ENCODE measurements around the gene SLC41A1. TPM values are rescaled to one million over a fixed set of nuclear protein-coding genes. Genes with fewer than 3 reads are reported as not detected.
A peak's percentile ranks its signal among the peaks of the same experiment; 100 is the strongest.

SLC41A1 gene
- total RNA-seq, 4 donors from 2014 or later, result 4.0 to 21.5 (median 6.8) TPM

DNA sequence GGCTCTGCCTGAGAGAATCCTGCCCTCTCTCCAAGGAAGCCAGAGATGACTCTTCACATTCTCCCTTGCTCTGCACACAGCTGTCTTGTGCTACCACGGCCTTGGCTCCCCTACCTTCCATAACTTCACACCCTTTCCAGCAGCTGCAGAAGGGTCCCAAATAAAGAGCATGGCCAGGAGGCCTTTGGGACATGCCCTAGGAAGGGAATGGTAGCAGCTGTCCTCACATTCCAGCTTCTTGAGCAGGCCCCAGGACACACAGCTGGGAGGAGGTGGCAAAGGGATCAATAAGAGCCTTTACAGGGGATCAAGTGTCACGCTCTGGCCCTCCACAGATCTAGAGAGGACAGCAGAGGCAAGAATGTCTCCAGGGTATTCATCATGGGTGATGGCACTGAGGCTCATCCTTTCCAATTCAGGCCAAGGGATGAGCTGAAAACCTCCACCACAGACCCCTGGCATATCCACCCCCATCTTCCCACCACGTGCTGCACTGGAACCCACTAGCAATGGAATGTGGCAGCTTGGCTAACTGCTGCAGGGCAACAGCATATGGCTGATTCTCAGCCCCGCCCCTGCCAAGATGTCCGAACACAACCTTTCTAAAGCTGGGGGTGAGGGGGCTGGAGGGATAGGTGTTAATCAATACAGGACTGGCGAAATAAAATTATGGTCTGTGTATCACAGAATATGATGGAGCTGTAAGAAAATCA is 19.9 kb downstream of the SLC41A1 start:
- H3K27ac ChIP-seq, result no peak overlapping the region

DNA sequence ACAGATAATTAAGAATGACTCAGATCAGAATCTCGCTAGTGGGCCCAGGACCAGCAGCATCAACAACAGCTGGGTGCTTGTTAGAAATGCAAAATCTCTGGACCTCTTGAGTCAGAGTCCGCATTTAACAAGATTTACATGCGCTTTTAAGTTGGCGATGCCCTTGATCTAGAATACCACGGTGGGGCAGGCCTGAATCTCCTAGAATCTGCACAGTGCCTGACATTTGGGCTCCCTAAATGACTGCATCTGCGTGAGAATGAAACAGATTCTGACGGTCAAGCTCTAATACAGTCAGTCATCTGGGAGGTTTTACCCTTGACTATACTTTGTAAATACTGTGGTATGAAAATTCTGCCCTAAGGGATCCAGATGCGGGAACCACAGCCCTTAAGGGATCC is 20.5 kb downstream of the SLC41A1 start:
- H3K9me3 ChIP-seq, result no peaks in the 10 kb centered on the region
- TF ChIP-seq, protein P1, sequence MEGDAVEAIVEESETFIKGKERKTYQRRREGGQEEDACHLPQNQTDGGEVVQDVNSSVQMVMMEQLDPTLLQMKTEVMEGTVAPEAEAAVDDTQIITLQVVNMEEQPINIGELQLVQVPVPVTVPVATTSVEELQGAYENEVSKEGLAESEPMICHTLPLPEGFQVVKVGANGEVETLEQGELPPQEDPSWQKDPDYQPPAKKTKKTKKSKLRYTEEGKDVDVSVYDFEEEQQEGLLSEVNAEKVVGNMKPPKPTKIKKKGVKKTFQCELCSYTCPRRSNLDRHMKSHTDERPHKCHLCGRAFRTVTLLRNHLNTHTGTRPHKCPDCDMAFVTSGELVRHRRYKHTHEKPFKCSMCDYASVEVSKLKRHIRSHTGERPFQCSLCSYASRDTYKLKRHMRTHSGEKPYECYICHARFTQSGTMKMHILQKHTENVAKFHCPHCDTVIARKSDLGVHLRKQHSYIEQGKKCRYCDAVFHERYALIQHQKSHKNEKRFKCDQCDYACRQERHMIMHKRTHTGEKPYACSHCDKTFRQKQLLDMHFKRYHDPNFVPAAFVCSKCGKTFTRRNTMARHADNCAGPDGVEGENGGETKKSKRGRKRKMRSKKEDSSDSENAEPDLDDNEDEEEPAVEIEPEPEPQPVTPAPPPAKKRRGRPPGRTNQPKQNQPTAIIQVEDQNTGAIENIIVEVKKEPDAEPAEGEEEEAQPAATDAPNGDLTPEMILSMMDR (IDR thresholded peaks at IDR 0.05), result no peak
- no peak for TF ChIP-seq POLR2A (IDR thresholded peaks at IDR 0.05)
- H3K4me1 ChIP-seq, result no peaks in the 10 kb centered on the region
- no peak overlapping the region for H3K27ac ChIP-seq
- H3K4me3 ChIP-seq, result no peak overlapping the region
- H3K27me3 ChIP-seq, result no peaks in the 10 kb centered on the region
- DNase-seq, result no peak
- peaks cover 0 to 10% (median 0%) of the 10 kb centered on the region in 3 donors for H3K36me3 ChIP-seq

More for the DNA sequence above, 19.9 kb downstream of the SLC41A1 start:
- Histone ChIP-seq H3K4me1 (no peaks in the 10 kb centered on the region), H3K4me3 (no peak overlapping the region), H3K27me3 (no peaks in the 10 kb centered on the region), H3K9me3 (no peaks in the 10 kb centered on the region), H3K36me3 (peaks cover 0 to 14% (median 0%) of the 10 kb centered on the region in 3 donors)
- TF ChIP-seq POLR2A (IDR thresholded peaks at IDR 0.05), result no peak
- TF ChIP-seq, protein P1 (IDR thresholded peaks at IDR 0.05), result no peak
- DNase-seq, result no peak

DNA sequence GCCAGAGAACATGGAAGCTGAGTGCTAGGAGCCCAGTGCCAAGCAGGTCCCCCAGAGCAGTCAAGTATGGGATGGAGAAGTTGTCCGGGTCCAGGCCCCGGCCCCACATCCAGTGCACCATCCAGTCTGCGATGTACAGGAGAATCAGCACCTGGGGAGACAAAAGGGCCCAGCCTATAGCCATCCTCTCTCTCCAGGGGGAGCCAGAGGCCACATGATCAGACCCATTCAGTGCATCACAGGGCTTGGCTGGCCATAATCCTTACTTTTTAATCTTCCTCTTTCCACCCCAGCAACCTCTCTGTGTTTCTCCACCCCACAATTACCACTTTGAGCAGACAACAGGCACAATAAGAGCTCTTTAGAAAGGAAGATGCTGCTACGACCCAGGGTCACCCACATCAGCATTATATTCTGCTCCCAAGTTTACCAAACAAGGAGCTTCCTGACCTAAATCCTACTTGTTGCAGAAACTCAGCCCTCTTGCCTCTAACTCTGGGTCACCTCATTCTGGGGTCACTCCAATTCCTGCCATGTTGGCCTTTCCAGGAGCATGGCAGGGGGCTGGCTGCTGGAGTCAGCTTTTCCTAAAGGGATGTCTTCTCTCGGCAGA is 21.3 kb downstream of the SLC41A1 start:
- Histone ChIP-seq H3K9me3 (no peaks in the 10 kb centered on the region), H3K27me3 (no peaks in the 10 kb centered on the region), H3K4me1 (no peaks in the 10 kb centered on the region), H3K36me3 (peaks cover 0 to 4% (median 0%) of the 10 kb centered on the region in 3 donors), H3K4me3 (no peak overlapping the region), H3K27ac (no peak overlapping the region)
- peak; percentile 63 to 86 (median 63) for DNase-seq
- no peak for TF ChIP-seq POLR2A (IDR thresholded peaks at IDR 0.05)
- TF ChIP-seq, protein P1 (IDR thresholded peaks at IDR 0.05), result peak; percentile 37 to 80 (median 68)

DNA sequence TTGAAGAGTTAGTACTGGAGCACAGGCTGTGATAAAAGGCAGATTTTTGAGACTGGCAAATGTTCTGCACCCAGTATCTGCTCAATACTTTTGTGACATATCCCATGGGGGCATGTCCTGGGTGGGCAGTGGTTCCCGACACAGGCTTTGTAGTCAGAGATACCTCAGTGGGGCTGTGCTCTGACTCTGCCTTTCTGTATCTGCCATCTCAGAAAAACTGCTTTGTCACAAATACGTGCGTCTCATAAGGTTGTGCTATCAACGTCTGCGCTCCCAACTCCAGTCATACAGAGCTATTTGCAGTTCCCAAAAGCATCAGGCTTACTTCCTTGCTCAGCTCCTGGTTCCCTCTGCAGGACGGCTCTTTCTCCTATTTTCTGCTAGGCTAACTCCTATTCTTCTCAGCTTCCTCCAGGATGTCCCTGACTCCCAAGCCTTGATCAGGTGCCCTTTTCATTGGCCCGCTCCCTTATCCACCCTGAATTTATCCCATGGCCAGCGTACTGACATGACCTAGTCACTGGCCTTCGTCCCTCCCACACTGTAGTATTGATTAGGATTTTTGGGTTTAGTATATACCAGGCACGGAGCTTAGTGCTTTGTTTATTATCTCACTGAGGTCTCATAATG is 25.6 kb downstream of the SLC41A1 start:
- no peaks in the 10 kb centered on the region for H3K36me3 ChIP-seq
- TF ChIP-seq POLR2A (IDR thresholded peaks at IDR 0.05), result no peak
- TF ChIP-seq, protein P1 (IDR thresholded peaks at IDR 0.05), result no peak
- H3K4me1 ChIP-seq, result no peaks in the 10 kb centered on the region
- no peaks in the 10 kb centered on the region for H3K9me3 ChIP-seq
- no peaks in the 10 kb centered on the region for H3K27me3 ChIP-seq
- H3K27ac ChIP-seq, result no peak overlapping the region
- DNase-seq, result no peak
- H3K4me3 ChIP-seq, result no peak overlapping the region

DNA sequence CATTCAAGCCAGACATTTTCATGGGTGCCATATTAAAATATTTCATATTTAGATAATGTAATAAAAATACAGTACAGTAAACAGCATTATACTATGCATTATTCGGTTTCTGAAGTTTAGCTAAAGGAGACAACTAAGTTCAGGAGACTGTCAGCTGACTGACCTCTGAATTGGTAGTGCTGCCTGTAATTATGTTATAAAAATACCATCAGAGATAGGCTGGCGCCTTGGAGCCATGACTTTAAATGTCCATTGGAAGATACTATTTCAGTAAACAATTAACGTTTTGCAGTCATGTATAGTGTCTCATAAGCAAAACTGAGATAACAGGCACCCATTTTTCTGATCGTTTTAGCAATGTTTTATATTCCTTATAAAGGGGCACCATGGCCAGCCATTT is 26.4 kb downstream of the SLC41A1 start:
- Histone ChIP-seq H3K9me3 (no peaks in the 10 kb centered on the region), H3K4me3 (no peak overlapping the region), H3K27me3 (no peaks in the 10 kb centered on the region), H3K36me3 (no peaks in the 10 kb centered on the region), H3K27ac (no peak overlapping the region), H3K4me1 (no peaks in the 10 kb centered on the region)
- no peak for DNase-seq
- TF ChIP-seq, protein P1 (IDR thresholded peaks at IDR 0.05), result no peak
- TF ChIP-seq POLR2A (IDR thresholded peaks at IDR 0.05), result no peak
